Measurements from ENCODE around the gene ANAPC5. TPM values are rescaled to one million over a fixed set of nuclear protein-coding genes. Genes with fewer than 3 reads are reported as not detected.
A peak's percentile ranks its signal among the peaks of the same experiment; 100 is the strongest.

ANAPC5 gene
- total RNA-seq, 1 experiment from 2014 or later = 101 TPM

DNA sequence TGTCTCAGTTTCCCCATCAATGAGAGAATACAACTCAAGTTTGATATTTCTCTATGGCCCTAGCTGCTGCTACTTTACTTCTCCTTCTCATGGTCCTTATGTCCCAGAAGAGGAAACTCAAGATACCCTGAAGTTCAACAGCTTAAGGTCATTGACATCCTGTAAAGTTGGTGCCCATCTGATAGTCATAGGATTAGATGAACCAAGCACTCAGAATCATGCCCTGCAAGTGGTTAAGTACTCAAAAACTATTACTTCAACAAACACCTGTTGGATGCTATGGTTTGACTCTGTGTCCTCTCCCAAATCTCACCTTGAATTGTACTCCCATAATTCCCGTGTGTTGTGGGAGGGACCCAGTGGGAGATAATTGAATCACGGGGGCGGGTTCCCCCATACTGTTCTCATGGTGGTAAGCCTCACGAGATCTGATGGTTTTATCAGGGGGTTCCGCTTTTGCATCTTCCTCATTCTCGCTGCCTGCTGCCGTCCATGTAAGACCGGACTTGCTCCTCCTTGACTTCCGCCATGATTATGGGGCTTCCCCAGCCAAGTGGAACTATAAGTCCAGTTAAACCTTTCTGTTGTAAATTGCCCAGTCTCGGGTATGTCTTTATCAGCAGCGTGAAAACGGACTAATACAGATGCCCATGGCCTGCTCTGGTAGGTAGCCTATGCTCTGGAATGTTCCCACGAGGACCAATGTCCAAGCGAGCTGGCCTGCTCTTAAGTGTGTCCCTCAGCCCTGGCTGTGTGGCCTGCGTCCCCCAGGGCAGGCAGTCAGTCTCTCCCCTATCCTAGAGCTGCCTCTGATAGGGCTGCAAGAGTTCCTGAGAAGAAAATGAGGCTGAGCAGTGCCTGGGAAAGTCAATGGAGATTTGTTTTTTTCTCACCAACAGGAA lies 73.8 kb downstream of the ANAPC5 start:
- Histone ChIP-seq H3K4me2 (ENCODE audit: insufficient read depth, insufficient read length, low read length) (no peak overlapping the region), H3K18ac (ENCODE audit: insufficient read length, low read depth, low read length) (no peak overlapping the region), H3K27me3 (ENCODE audit: insufficient read depth, low read length) (no peaks in the 10 kb centered on the region), H4K91ac (ENCODE audit: insufficient read length, low read depth, low read length) (peak overlapping the region; percentile 43), H3K79me1 (ENCODE audit: insufficient read depth, low read depth, low read length, poor library complexity, severe bottlenecking) (no peaks in the 10 kb centered on the region), H3K9ac (ENCODE audit: extremely low read depth, insufficient read length, low read length) (no peak overlapping the region), H3K9me3 (ENCODE audit: control insufficient read depth, low read depth, low read length) (no peaks in the 10 kb centered on the region), H4K5ac (ENCODE audit: insufficient read length, low read depth, low read length) (no peak overlapping the region), H3K27ac (ENCODE audit: insufficient read length, low read depth, low read length) (no peak overlapping the region), H3K56ac (ENCODE audit: insufficient read length, low read depth, low read length) (no peak overlapping the region), H2BK20ac (ENCODE audit: low read depth, low read length, poor library complexity, severe bottlenecking) (no peak overlapping the region), H3K79me2 (ENCODE audit: insufficient read depth, low read length) (no peaks in the 10 kb centered on the region), H2BK15ac (ENCODE audit: low read depth, low read length) (no peak overlapping the region), H4K20me1 (ENCODE audit: control insufficient read depth, insufficient read depth, insufficient read length) (no peaks in the 10 kb centered on the region), H3K23me2 (ENCODE audit: insufficient read length, low read depth, low read length, poor library complexity, severe bottlenecking) (no peaks in the 10 kb centered on the region), H2BK5ac (ENCODE audit: insufficient read length, low read length) (peak overlapping the region; percentile 5), H2BK120ac (ENCODE audit: low read depth, low read length, poor library complexity, severe bottlenecking) (no peak overlapping the region), H2AFZ (ENCODE audit: low read length) (no peak overlapping the region), H3K14ac (ENCODE audit: insufficient read depth, low read length) (no peak overlapping the region; the same call in 1 of the 2 replicates), H3K23ac (ENCODE audit: insufficient read length, low read depth, low read length) (no peak overlapping the region), H4K8ac (replicated peaks; ENCODE audit: insufficient read length, low read depth, low read length) (no peak overlapping the region), H2AK5ac (ENCODE audit: insufficient read length, low read length) (no peak overlapping the region), H3K4ac (ENCODE audit: low read depth, low read length) (no peak overlapping the region; the same call in 1 of the 2 replicates), H3K4me1 (ENCODE audit: insufficient read depth, low read length) (no peaks in the 10 kb centered on the region; the same call in 1 of the 2 replicates), H3T11ph (ENCODE audit: low read length) (no peak overlapping the region), H2BK12ac (ENCODE audit: insufficient read length, low read depth, low read length) (no peak overlapping the region)
- H3K27me3 Mint-ChIP-seq (ENCODE audit: low read depth) = no peaks in the 10 kb centered on the region
- WGBS (ENCODE audit: extremely low coverage, insufficient read length, low lambda C conversion rate) = no CpG with 5 or more reads among the region's 15 CpGs
- no peak overlapping the region for H3K4me3 Mint-ChIP-seq
- no peaks in the 10 kb centered on the region for H3K9me3 Mint-ChIP-seq
- H3K27ac Mint-ChIP-seq = peak overlapping the region; percentile 34 to 83 (median 78); a peak in 4 of 7 replicates
- H3K36me3 Mint-ChIP-seq (ENCODE audit: insufficient read depth in 1 of 3, low read depth in 3 of 3) = peaks cover 1 to 21% (median 15%) of the 10 kb centered on the region in 3 experiments; a peak in 6 of 7 replicates
- peaks cover 25 to 33% of the 10 kb centered on the region in 2 experiments for H3K4me1 Mint-ChIP-seq
- DNase-seq = no peak
- TF ChIP-seq CTCF (conservative IDR thresholded peaks at IDR 0.05) = no peak
